Panc1 (cell line): Measurements from ENCODE around the gene ALK.

Source experiments
- CTCF ChIP-seq: fragments of 450-650 bp; IDR thresholded peaks from 2 replicates; pipeline ENCODE4 v1.5.1; 2017; ENCODE audit warnings: mild to moderate bottlenecking
- POLR2AphosphoS5 ChIP-seq: IDR thresholded peaks from 2 replicates; pipeline ENCODE4 v1.6.1; 2012; ENCODE audit warnings: mild to moderate bottlenecking, low read depth, low read length, moderate library complexity
- SIN3A ChIP-seq: IDR thresholded peaks from 2 replicates; pipeline ENCODE4 v1.6.1; 2012; ENCODE audit warnings: low read depth, mild to moderate bottlenecking, low read length, moderate library complexity, borderline replicate concordance; ENCODE audit not compliant: insufficient read depth

GRCh38 chr2:29218071-29218470 is 703.3 kb downstream of the ALK start:
- no peak for TF ChIP-seq POLR2AphosphoS5
- no peak for TF ChIP-seq CTCF
- no peak for TF ChIP-seq SIN3A
